ENCODE data around the gene WNK4.

Gene WNK4

GRCh38 chr17:42795061-42795460 lies 14.7 kb downstream of the WNK4 start:
- TF ChIP-seq SIN3A (IDR thresholded peaks at IDR 0.05; ENCODE audit: borderline replicate concordance, insufficient read depth, low read length), result no peak
- no peak for TF ChIP-seq POLR2AphosphoS5 (IDR thresholded peaks at IDR 0.05; ENCODE audit: low read depth, low read length)
- no peak for TF ChIP-seq REST (IDR thresholded peaks at IDR 0.05; ENCODE audit: insufficient read depth in 1 of 2, low read depth in 2 of 2, low read length in 2 of 2)

GRCh38 chr17:42795465-42795864 lies 15.1 kb downstream of the WNK4 start:
- TF ChIP-seq POLR2AphosphoS5 (IDR thresholded peaks at IDR 0.05; ENCODE audit: low read depth, low read length) (no peak), TAF1 (IDR thresholded peaks at IDR 0.05; ENCODE audit: borderline replicate concordance, insufficient read depth, low read length) (no peak), REST (IDR thresholded peaks at IDR 0.05; ENCODE audit: insufficient read depth in 1 of 2, low read depth in 2 of 2, low read length in 2 of 2) (no peak), SIN3A (IDR thresholded peaks at IDR 0.05; ENCODE audit: borderline replicate concordance, insufficient read depth, low read length) (no peak), FOXP2 (optimal IDR thresholded peaks at IDR 0.05; ENCODE audit: borderline replicate concordance, extremely low read depth, extremely low read length, insufficient read depth) (no peak)

GRCh38 chr17:42796066-42796758 lies 15.8 kb downstream of the WNK4 start:
- TF ChIP-seq POLR2AphosphoS5 (IDR thresholded peaks at IDR 0.05; ENCODE audit: low read depth, low read length), result no peak
- no peak for TF ChIP-seq REST (IDR thresholded peaks at IDR 0.05; ENCODE audit: insufficient read depth in 1 of 2, low read depth in 2 of 2, low read length in 2 of 2)
- no peak for TF ChIP-seq TAF1 (IDR thresholded peaks at IDR 0.05; ENCODE audit: borderline replicate concordance, insufficient read depth, low read length)
- TF ChIP-seq SIN3A (IDR thresholded peaks at IDR 0.05; ENCODE audit: borderline replicate concordance, insufficient read depth, low read length), result no peak
- TF ChIP-seq FOXP2 (optimal IDR thresholded peaks at IDR 0.05; ENCODE audit: borderline replicate concordance, extremely low read depth, extremely low read length, insufficient read depth), result no peak

- TF ChIP-seq TAF1 (IDR thresholded peaks at IDR 0.05; ENCODE audit: borderline replicate concordance, insufficient read depth, low read length) (no peak), FOXP2 (optimal IDR thresholded peaks at IDR 0.05; ENCODE audit: borderline replicate concordance, extremely low read depth, extremely low read length, insufficient read depth) (no peak), REST (IDR thresholded peaks at IDR 0.05; ENCODE audit: insufficient read depth in 1 of 2, low read depth in 2 of 2, low read length in 2 of 2) (no peak), SIN3A (IDR thresholded peaks at IDR 0.05; ENCODE audit: borderline replicate concordance, insufficient read depth, low read length) (no peak), POLR2AphosphoS5 (IDR thresholded peaks at IDR 0.05; ENCODE audit: low read depth, low read length) (no peak)
Measured at GRCh38 chr17:42797067-42798007, 16.9 kb downstream of the WNK4 start.

All from PFSK-1 (cell line).